Keratinocyte (primary cell): ENCODE measurements around the gene NDUFA11. TPM values are rescaled to one million over a fixed set of nuclear protein-coding genes. Genes with fewer than 3 reads are reported as not detected.

ENCODE experiments used
- DNase-seq: peaks from one replicate; pipeline ENCODE4 v3.0.0-alpha.2; 2011; ENCODE audit warnings: low read depth, missing footprints, low spot score
- FAIRE-seq: peaks from 2 replicates; lab custom pipeline; 2011; peaks lifted over from hg19 to GRCh38; lab: Jason Lieb, UNC
- H2AFZ ChIP-seq: 2 replicates; pipeline ENCODE4 v1.6.0; 2012; ENCODE audit warnings: low read length, control low read depth, inconsistent platforms; ENCODE audit not compliant: control insufficient read depth
- H3K27ac ChIP-seq: 2 replicates; pipeline ENCODE4 v1.5.1; 2011; ENCODE audit warnings: low read length; ENCODE audit not compliant: control insufficient read depth, insufficient read depth
- H3K27me3 ChIP-seq: 3 replicates; pipeline ENCODE4 v1.6.0; 2011; ENCODE audit warnings: low read length; ENCODE audit not compliant: control insufficient read depth, insufficient read depth; ENCODE audit errors: extremely low read depth
- H3K36me3 ChIP-seq, 2 experiments: 2 replicates in 1 of 2; 3 replicates in 1 of 2; pipeline ENCODE4 v1.5.1; 2011; ENCODE audit warnings: low read length in 2 of 2, mild to moderate bottlenecking in 1 of 2; ENCODE audit not compliant: control insufficient read depth in 2 of 2, insufficient read depth in 2 of 2; ENCODE audit errors: extremely low read depth in 1 of 2
- H3K4me1 ChIP-seq: 3 replicates; pipeline ENCODE4 v1.5.1; 2011; ENCODE audit warnings: low read length; ENCODE audit not compliant: control insufficient read depth, insufficient read depth; ENCODE audit errors: extremely low read depth
- H3K4me2 ChIP-seq: 3 replicates; pipeline ENCODE4 v1.6.0; 2011; ENCODE audit warnings: low read depth, low read length; ENCODE audit not compliant: control insufficient read depth, insufficient read depth; ENCODE audit errors: extremely low read depth
- H3K4me3 ChIP-seq, 3 experiments: fragments of 200-600 bp in 1 of 3; sonication (generic) in 1 of 3; 2 replicates in 2 of 3; 3 replicates in 1 of 3; pipeline ENCODE4 v1.5.1; 2011 to 2016; ENCODE audit warnings: low read length in 3 of 3, mild to moderate bottlenecking in 3 of 3, control low read depth in 2 of 3, inconsistent platforms in 1 of 3, low read depth in 1 of 3, mixed read lengths in 1 of 3, mixed run types in 1 of 3, moderate library complexity in 1 of 3; ENCODE audit not compliant: control insufficient read depth in 2 of 3, insufficient read depth in 2 of 3; ENCODE audit errors: extremely low read depth in 1 of 3
- H3K79me2 ChIP-seq: 2 replicates; pipeline ENCODE4 v1.6.0; 2012; ENCODE audit warnings: low read length; ENCODE audit not compliant: control insufficient read depth, insufficient read depth
- H3K9ac ChIP-seq: 3 replicates; pipeline ENCODE4 v1.6.0; 2011; ENCODE audit warnings: low read length; ENCODE audit not compliant: control insufficient read depth, insufficient read depth; ENCODE audit errors: extremely low read depth
- H3K9me1 ChIP-seq: 3 replicates; pipeline ENCODE4 v1.6.0; 2011; ENCODE audit warnings: low read length; ENCODE audit not compliant: control insufficient read depth, insufficient read depth; ENCODE audit errors: extremely low read depth
- H3K9me3 ChIP-seq: 2 replicates; pipeline ENCODE4 v1.5.1; 2012; ENCODE audit warnings: low read depth, low read length; ENCODE audit not compliant: control insufficient read depth
- H4K20me1 ChIP-seq: 3 replicates; pipeline ENCODE4 v1.6.0; 2011; ENCODE audit warnings: low read length; ENCODE audit not compliant: control insufficient read depth, insufficient read depth; ENCODE audit errors: extremely low read depth
- CTCF ChIP-seq, 3 experiments: IDR thresholded peaks in 1 of 3; conservative IDR thresholded peaks in 1 of 3; optimal IDR thresholded peaks in 1 of 3; 2 replicates in 2 of 3; 3 replicates in 1 of 3; pipeline versions ENCODE3 to v1.5.1; 2011; ENCODE audit warnings: low read length in 3 of 3, mild to moderate bottlenecking in 3 of 3, moderate library complexity in 2 of 3, control low read depth in 1 of 3, inconsistent platforms in 1 of 3; ENCODE audit not compliant: insufficient read depth in 2 of 3; ENCODE audit errors: extremely low read depth in 1 of 3
- EZH2 ChIP-seq: IDR thresholded peaks from one replicate; pipeline ENCODE4 v1.6.1; 2012; ENCODE audit warnings: inconsistent platforms, mild to moderate bottlenecking, low read length, moderate library complexity
- dilution Hi-C: fragments of 300-500 bp; cut with MboI; formaldehyde crosslinking; loops from one replicate; pipeline ENCODE4 v1.7.0; 2020; ENCODE audit warnings: low sequenced_read_pairs; ENCODE audit not compliant: extremely low pct_ligation_motif_present
- polyA plus RNA-seq, 5 experiments: library from polyadenylated mRNA; depleted of rRNA in 3 of 5; stranded (reverse) in 3 of 5; stranded (forward) in 1 of 5; unstranded in 1 of 5; fragments of >200 nt; gene quantifications; 1 replicate in 1 of 5; 2 replicates in 3 of 5; 3 replicates in 1 of 5; pipeline versions ENCODE4 v1.2.1 to v1.2.3, GENCODE V29; 2011 to 2012; ENCODE audit warnings: missing spikeins in 2 of 5, low read depth in 1 of 5, low replicate concordance in 1 of 5

Gene NDUFA11
- polyA plus RNA-seq, 1 donor (not counting 4 experiments of a cell fraction or from before 2014, with no cell fraction given) = 122 TPM

DNA sequence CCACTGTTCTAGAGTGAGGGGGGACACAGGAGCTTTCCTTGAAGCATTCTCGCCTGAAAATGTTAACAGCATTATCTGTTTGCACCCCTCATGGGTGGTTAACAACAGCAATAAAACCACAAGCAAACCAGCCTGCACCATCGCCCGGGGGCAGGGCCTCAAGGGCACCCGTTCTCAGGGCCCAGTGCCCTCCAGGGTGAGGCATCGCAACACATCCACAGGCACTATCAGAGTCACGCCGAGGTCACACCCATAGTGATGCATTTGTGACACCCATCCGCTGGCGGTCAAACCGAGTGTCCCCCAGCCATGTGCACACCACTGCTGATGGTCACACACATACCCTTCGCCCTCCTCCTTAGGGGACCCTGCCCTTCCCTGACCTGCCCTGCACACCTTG is 37.8 kb downstream of the NDUFA11 start:
- Histone ChIP-seq H3K36me3 (no peaks in the 10 kb centered on the region), H4K20me1 (no peaks in the 10 kb centered on the region), H3K79me2 (no peaks in the 10 kb centered on the region), H3K9me1 (no peaks in the 10 kb centered on the region), H3K4me1 (no peaks in the 10 kb centered on the region), H3K9ac (no peak overlapping the region), H3K9me3 (no peaks in the 10 kb centered on the region), H2AFZ (no peak overlapping the region), H3K27ac (no peak overlapping the region), H3K4me3 (no peak overlapping the region), H3K4me2 (no peak overlapping the region), H3K27me3 (peaks cover 11% of the 10 kb centered on the region)
- FAIRE-seq = no peak
- dilution Hi-C loops = no loop called here
- DNase-seq = no peak
- TF ChIP-seq CTCF (optimal IDR thresholded peaks at IDR 0.05 in 1 of 3, IDR thresholded peaks at IDR 0.05 in 1 of 3, conservative IDR thresholded peaks at IDR 0.05 in 1 of 3; ENCODE audit: extremely low read depth in 1 of 3, insufficient read depth in 2 of 3, low read length in 3 of 3) = no peak
- no peak for TF ChIP-seq EZH2

DNA sequence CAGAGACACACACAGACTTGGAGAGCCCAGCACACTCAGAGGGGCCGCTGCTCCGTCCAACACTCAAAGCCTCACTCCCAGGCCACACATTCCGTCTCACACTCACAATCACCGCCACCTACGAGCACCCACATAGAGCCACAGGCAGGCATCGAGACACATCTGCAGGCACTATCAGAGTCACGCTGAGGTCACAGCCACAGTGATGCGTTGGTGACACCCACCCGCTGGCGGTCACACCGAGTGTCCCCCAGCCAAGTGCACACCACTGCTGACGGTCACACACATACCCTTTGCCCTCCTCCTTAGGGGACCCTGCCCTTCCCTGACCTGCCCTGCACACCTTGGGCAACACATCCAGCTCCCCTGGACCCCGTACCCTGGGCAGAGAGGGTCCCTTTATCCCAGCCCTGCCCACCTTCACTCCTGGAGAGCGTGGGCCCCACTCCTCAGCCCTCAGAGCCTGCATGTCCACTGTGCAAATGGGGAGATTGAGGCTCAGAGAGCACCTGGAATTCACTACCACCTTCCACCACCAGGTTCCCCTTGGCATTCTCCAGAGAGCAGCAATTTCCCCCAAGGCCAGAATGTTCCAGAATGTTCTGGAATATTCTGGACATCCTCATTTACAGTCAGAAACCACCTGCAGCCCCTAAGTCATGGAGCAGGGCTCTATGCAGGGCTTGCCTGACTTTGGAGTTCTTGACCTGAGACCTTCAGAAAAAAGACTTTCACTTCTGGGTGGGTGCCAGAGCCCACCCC is 38.7 kb downstream of the NDUFA11 start:
- Histone ChIP-seq H3K27me3 (peaks cover 11% of the 10 kb centered on the region), H2AFZ (no peak overlapping the region), H3K9me1 (no peaks in the 10 kb centered on the region), H3K36me3 (no peaks in the 10 kb centered on the region), H3K4me1 (no peaks in the 10 kb centered on the region), H3K4me3 (no peak overlapping the region), H3K4me2 (no peak overlapping the region), H3K79me2 (no peaks in the 10 kb centered on the region), H3K9me3 (no peaks in the 10 kb centered on the region), H4K20me1 (no peaks in the 10 kb centered on the region), H3K9ac (no peak overlapping the region), H3K27ac (no peak overlapping the region)
- dilution Hi-C loops = no loop called here
- DNase-seq (no peak), FAIRE-seq (no peak)
- TF ChIP-seq CTCF (optimal IDR thresholded peaks at IDR 0.05 in 1 of 3, IDR thresholded peaks at IDR 0.05 in 1 of 3, conservative IDR thresholded peaks at IDR 0.05 in 1 of 3; ENCODE audit: extremely low read depth in 1 of 3, insufficient read depth in 2 of 3, low read length in 3 of 3) (peak in 2 of 3 experiments; percentile 33 to 41), EZH2 (no peak)
